Natural killer cell (primary cell): Measurements from ENCODE around the gene SASH1. TPM values are rescaled to one million over a fixed set of nuclear protein-coding genes. Genes with fewer than 3 reads are reported as not detected.
A peak's percentile ranks its signal among the peaks of the same experiment; 100 is the strongest.

Experiments
- ATAC-seq, 3 donors: fragments of 150-1000 bp in 2 of 3; fragments of 200-7000 bp in 1 of 3; cut with Tn5 transposase; 1 replicate in 1 of 3; 2 replicates in 2 of 3; pipeline ENCODE4 v1.10.0; 2021; ENCODE audit warnings: mild to moderate bottlenecking in 2 of 3, moderate library complexity in 2 of 3
- DNase-seq, 2 donors: peaks; one replicate each; pipeline versions ENCODE4 v3.0.0 to v3.0.0-alpha.2; 2013 to 2021; ENCODE audit warnings: mixed read lengths in 1 of 2
- H3K27ac ChIP-seq: one replicate; pipeline ENCODE4 v1.5.1; 2013; ENCODE audit warnings: mild to moderate bottlenecking, low read length
- H3K27me3 ChIP-seq: one replicate; pipeline ENCODE4 v1.6.1; 2013; ENCODE audit warnings: low read length; ENCODE audit not compliant: control insufficient read depth, insufficient read depth
- H3K36me3 ChIP-seq: one replicate; pipeline ENCODE4 v1.6.1; 2013; ENCODE audit warnings: low read length; ENCODE audit not compliant: control insufficient read depth, insufficient read depth
- H3K4me1 ChIP-seq: one replicate; pipeline ENCODE4 v1.6.1; 2013; ENCODE audit warnings: low read length; ENCODE audit not compliant: control insufficient read depth, insufficient read depth
- H3K4me3 ChIP-seq: one replicate; pipeline ENCODE4 v1.5.1; 2013; ENCODE audit warnings: low read length
- H3K9me3 ChIP-seq: one replicate; pipeline ENCODE4 v1.6.1; 2013; ENCODE audit warnings: low read length; ENCODE audit not compliant: control insufficient read depth, insufficient read depth
- H3K27ac Mint-ChIP-seq, 2 donors: one replicate each; pipeline ENCODE4 v1.8.0; 2022; ENCODE audit warnings: mild to moderate bottlenecking in 2 of 2, mixed read lengths in 2 of 2, moderate library complexity in 1 of 2
- H3K27me3 Mint-ChIP-seq, 2 donors: one replicate each; pipeline ENCODE4 v1.8.0; 2022; ENCODE audit warnings: low read depth in 2 of 2, mixed read lengths in 2 of 2
- H3K36me3 Mint-ChIP-seq: one replicate; pipeline ENCODE4 v1.8.0; 2022; ENCODE audit warnings: mixed read lengths
- H3K4me1 Mint-ChIP-seq, 2 donors: one replicate each; pipeline ENCODE4 v1.8.0; 2022; ENCODE audit warnings: mixed read lengths in 2 of 2
- H3K4me3 Mint-ChIP-seq: one replicate; pipeline ENCODE4 v1.8.0; 2022; ENCODE audit warnings: mild to moderate bottlenecking, moderate library complexity, mixed read lengths
- H3K9me3 Mint-ChIP-seq, 2 donors: one replicate each; pipeline ENCODE4 v1.8.0; 2022; ENCODE audit warnings: mixed read lengths in 2 of 2
- CTCF ChIP-seq: fragments of 200-600 bp; IDR thresholded peaks from one replicate; pipeline ENCODE4 v1.8.0; 2022; ENCODE audit warnings: antibody characterized with exemption
- WGBS: methylation state at CpG from one replicate; pipeline ENCODE4 v1.1.7; 2013; ENCODE audit warnings: missing lambda C conversion rate; ENCODE audit not compliant: insufficient coverage; 5-methylcytosine and 5-hydroxymethylcytosine counted together
- intact Hi-C: fragments of 100-400 bp; cut with micrococcal nuclease; formaldehyde crosslinking; loops from one replicate; pipeline ENCODE4 v1.14.2; 2022
- total RNA-seq, 4 donors: library from RNA; stranded (reverse); fragments of 120-200 nt in 1 of 4; gene quantifications; one replicate each; pipeline versions ENCODE4 v1.2.3 to v1.2.4, GENCODE V29; 2013 to 2022

Gene SASH1
- total RNA-seq, 3 donors from 2014 or later (not counting 1 experiment from before 2014, with no cell fraction given): 0.63 to 6.2 (median 2.7) TPM

- WGBS: 61% methylated on average over 9 of the region's 9 CpGs
- no peak for DNase-seq
- Mint-ChIP-seq H3K4me3 (no peak overlapping the region), H3K27ac (no peak overlapping the region), H3K27me3 (peaks cover 0 to 25% of the 10 kb centered on the region in 2 donors), H3K9me3 (no peaks in the 10 kb centered on the region), H3K36me3 (no peaks in the 10 kb centered on the region), H3K4me1 (no peaks in the 10 kb centered on the region)
- no peaks in the 10 kb centered on the region for H3K9me3 ChIP-seq
- H3K27me3 ChIP-seq: no peaks in the 10 kb centered on the region
- no peak for TF ChIP-seq CTCF
- no peak overlapping the region for H3K4me3 ChIP-seq
- H3K4me1 ChIP-seq: no peaks in the 10 kb centered on the region
- H3K27ac ChIP-seq: no peak overlapping the region
- no peaks in the 10 kb centered on the region for H3K36me3 ChIP-seq
- ATAC-seq: no peak
- intact Hi-C loops: no loop called here
Observed at GRCh38 chr6:148426317-148426977, 83.8 kb downstream of the SASH1 start.

GRCh38 chr6:148427333-148427732 is 84.7 kb downstream of the SASH1 start:
- no peak for DNase-seq
- Histone ChIP-seq H3K9me3 (no peaks in the 10 kb centered on the region), H3K36me3 (no peaks in the 10 kb centered on the region), H3K27me3 (no peaks in the 10 kb centered on the region), H3K4me3 (no peak overlapping the region), H3K4me1 (no peaks in the 10 kb centered on the region), H3K27ac (no peak overlapping the region)
- TF ChIP-seq CTCF: no peak
- Mint-ChIP-seq H3K4me1 (no peaks in the 10 kb centered on the region), H3K9me3 (no peaks in the 10 kb centered on the region), H3K36me3 (no peaks in the 10 kb centered on the region), H3K27ac (no peak overlapping the region), H3K4me3 (no peak overlapping the region), H3K27me3 (peaks cover 0 to 25% of the 10 kb centered on the region in 2 donors)
- intact Hi-C loops: no loop called here
- 89% methylated on average over 2 of the region's 2 CpGs for WGBS
- no peak for ATAC-seq

GRCh38 chr6:148429423-148429822 is 86.8 kb downstream of the SASH1 start:
- Histone ChIP-seq H3K27me3 (no peaks in the 10 kb centered on the region), H3K4me3 (no peak overlapping the region), H3K4me1 (no peaks in the 10 kb centered on the region), H3K36me3 (no peaks in the 10 kb centered on the region), H3K27ac (no peak overlapping the region), H3K9me3 (no peaks in the 10 kb centered on the region)
- no peak for TF ChIP-seq CTCF
- no peak overlapping the region for H3K27ac Mint-ChIP-seq
- no peak overlapping the region for H3K4me3 Mint-ChIP-seq
- DNase-seq (no peak), ATAC-seq (peak in 1 of 3 donors; percentile 10)
- H3K36me3 Mint-ChIP-seq: no peaks in the 10 kb centered on the region
- no peaks in the 10 kb centered on the region for H3K9me3 Mint-ChIP-seq
- WGBS: 89% methylated on average over 4 of the region's 4 CpGs
- intact Hi-C loops: no loop called here
- no peaks in the 10 kb centered on the region for H3K4me1 Mint-ChIP-seq
- peaks cover 0 to 16% of the 10 kb centered on the region in 2 donors for H3K27me3 Mint-ChIP-seq

- Mint-ChIP-seq H3K36me3 (no peaks in the 10 kb centered on the region), H3K9me3 (no peaks in the 10 kb centered on the region), H3K4me3 (no peak overlapping the region), H3K27ac (no peak overlapping the region), H3K4me1 (no peaks in the 10 kb centered on the region), H3K27me3 (peaks cover 2 to 16% of the 10 kb centered on the region in 2 donors)
- TF ChIP-seq CTCF: no peak
- Histone ChIP-seq H3K27ac (no peak overlapping the region), H3K36me3 (no peaks in the 10 kb centered on the region), H3K4me3 (no peak overlapping the region), H3K27me3 (no peaks in the 10 kb centered on the region), H3K4me1 (no peaks in the 10 kb centered on the region), H3K9me3 (no peaks in the 10 kb centered on the region)
- ATAC-seq: no peak
- WGBS: 97% methylated on average over 8 of the region's 8 CpGs
- intact Hi-C loops: no loop called here
- no peak for DNase-seq
Observed at GRCh38 chr6:148430897-148431296, 88.3 kb downstream of the SASH1 start.
